Transverse colon (tissue), 4 donors: ENCODE results near the gene PEF1. TPM values are rescaled to one million over a fixed set of nuclear protein-coding genes. Genes with fewer than 3 reads are reported as not detected.
A peak's percentile ranks its signal among the peaks of the same experiment; 100 is the strongest.

Experiments
- DNase-seq: peaks from one replicate; pipeline ENCODE4 v3.0.0-alpha.2; 2019
- H3K27ac ChIP-seq, 4 donors: fragments of 200-600 bp; sonication (generic); 2 replicates each; pipeline ENCODE4 v1.5.1; 2016 to 2018; ENCODE audit warnings: inconsistent platforms in 4 of 4
- H3K27me3 ChIP-seq: fragments of 200-600 bp; sonication (generic); 2 replicates; pipeline ENCODE4 v1.5.1; 2017; ENCODE audit warnings: inconsistent platforms
- H3K36me3 ChIP-seq, 4 donors: fragments of 200-600 bp; sonication (generic); 2 replicates each; pipeline ENCODE4 v1.5.1; 2017 to 2019; ENCODE audit warnings: inconsistent platforms in 4 of 4
- H3K4me1 ChIP-seq, 4 donors: fragments of 200-600 bp; sonication (generic); 2 replicates each; pipeline ENCODE4 v1.5.1; 2017 to 2020; ENCODE audit warnings: inconsistent platforms in 4 of 4
- H3K4me3 ChIP-seq, 4 donors: fragments of 200-600 bp; sonication (generic); 1 replicate in 1 of 4; 2 replicates in 3 of 4; pipeline versions ENCODE4 v1.5.1 to v1.6.1; 2017 to 2019; ENCODE audit warnings: inconsistent platforms in 4 of 4
- H3K9me3 ChIP-seq, 2 donors: fragments of 200-600 bp; sonication (generic); 2 replicates each; pipeline ENCODE4 v1.5.1; 2017 to 2019; ENCODE audit warnings: inconsistent platforms in 2 of 2
- CTCF ChIP-seq, 5 experiments: fragments of 200-600 bp in 3 of 5; fragments of 450-650 bp in 2 of 5; sonication (generic) in 3 of 5; IDR thresholded peaks; 1 replicate in 2 of 5; 2 replicates in 3 of 5; pipeline ENCODE4 v1.5.1; 2016 to 2017; ENCODE audit warnings: antibody characterized with exemption in 5 of 5, inconsistent platforms in 3 of 5, mild to moderate bottlenecking in 2 of 5, moderate library complexity in 1 of 5
- EP300 ChIP-seq: sonication (generic); formaldehyde crosslinking; IDR thresholded peaks from one replicate; pipeline ENCODE4 v1.6.1; 2017; ENCODE audit warnings: antibody characterized with exemption, low read depth
- POLR2A ChIP-seq: fragments of 450-650 bp; IDR thresholded peaks from one replicate; pipeline ENCODE4 v1.6.1; 2016; ENCODE audit warnings: antibody characterized with exemption, mild to moderate bottlenecking, moderate library complexity
- POLR2AphosphoS5 ChIP-seq, 3 donors: sonication (generic); formaldehyde crosslinking; IDR thresholded peaks; one replicate each; pipeline ENCODE4 v1.6.1; 2016; ENCODE audit warnings: antibody characterized with exemption in 3 of 3
- WGBS, 2 donors: methylation state at CpG; one replicate each; pipeline ENCODE4 v1.1.5; 2018; ENCODE audit warnings: low coverage in 1 of 2; 5-methylcytosine and 5-hydroxymethylcytosine counted together
- in situ Hi-C, 4 donors: fragments of 200-750 bp; cut with MboI; loops; one replicate each; pipeline versions ENCODE4 v1.15.0 to v1.15.1; 2017; ENCODE audit warnings: low sequenced_read_pairs in 3 of 4, low pct_ligation_motif_present in 1 of 4, low pct_unique_long_range_greater_than_20kb in 1 of 4
- intact Hi-C: fragments of 100-400 bp; cut with DNase I; formaldehyde crosslinking; loops from one replicate; pipeline ENCODE4 v1.15.1; 2023; ENCODE audit warnings: low total_unique reads
- total RNA-seq, 4 donors: library from RNA; depleted of rRNA; stranded (reverse); fragments of >200 nt; gene quantifications; one replicate each; pipeline ENCODE4 v1.1.0, GENCODE V29; 2016

The PEF1 gene
- total RNA-seq, 4 donors from 2014 or later = 12.3 to 61.7 (median 49.9) TPM

GRCh38 chr1:31663622-31664452 lies 19.2 kb upstream of the PEF1 start:
- in situ Hi-C loops = loop anchor here (5.0 to 25.0 kb wide), 4 partner anchors 121 to 298 kb away; no protein-coding TSS in a partner anchor
- peaks cover 0 to 24% (median 18%) of the 10 kb centered on the region in 4 donors for H3K4me1 ChIP-seq
- peak; percentile 71 for DNase-seq
- no peaks in the 10 kb centered on the region for H3K9me3 ChIP-seq
- TF ChIP-seq POLR2A = no peak
- TF ChIP-seq CTCF (IDR thresholded peaks at IDR 0.05) = peak; percentile 91 to 97 (median 95)
- WGBS, 2 donors = 40 to 47% methylated on average over 8 to 9 of the region's 9 CpGs
- intact Hi-C loops = loop anchor here (2.0 to 10.0 kb wide), 2 partner anchors 81 to 125 kb away; no protein-coding TSS in a partner anchor
- H3K27me3 ChIP-seq = no peaks in the 10 kb centered on the region
- no peaks in the 10 kb centered on the region for H3K36me3 ChIP-seq
- no peak overlapping the region for H3K4me3 ChIP-seq
- no peak overlapping the region for H3K27ac ChIP-seq

DNA sequence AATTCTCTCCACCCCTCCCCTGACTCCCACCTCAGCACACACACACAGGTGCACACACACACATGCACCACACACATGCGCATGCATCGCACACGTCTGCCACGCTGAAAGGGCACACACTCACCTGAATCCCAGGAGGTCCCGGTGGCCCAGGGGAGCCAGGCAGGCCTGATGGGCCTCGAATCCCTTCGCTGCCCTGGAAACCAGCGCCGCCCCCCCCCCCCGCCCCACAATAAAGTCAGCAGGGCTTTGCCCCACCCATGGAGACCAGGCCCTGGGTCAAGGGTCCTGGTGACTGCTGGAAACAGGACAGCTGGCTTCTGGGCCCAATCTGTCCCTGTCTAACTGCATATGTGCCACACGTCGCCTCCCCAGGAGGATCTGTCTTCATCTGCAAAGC lies 17.8 kb upstream of the PEF1 start:
- intact Hi-C loops (loop anchor here (2.0 to 10.0 kb wide), 2 partner anchors 82 to 126 kb away; no protein-coding TSS in a partner anchor), in situ Hi-C loops (loop anchor here (5.0 to 25.0 kb wide), 4 partner anchors 122 to 300 kb away; no protein-coding TSS in a partner anchor)
- H3K36me3 ChIP-seq = no peaks in the 10 kb centered on the region
- H3K27me3 ChIP-seq = no peaks in the 10 kb centered on the region
- WGBS, 2 donors = 60% methylated on average over 11 of the region's 12 CpGs; no CpG with 5 or more reads in 1 of the 2 donors
- peaks cover 0 to 21% (median 17%) of the 10 kb centered on the region in 4 donors for H3K4me1 ChIP-seq
- no peak for DNase-seq
- H3K27ac ChIP-seq = no peak overlapping the region
- no peak overlapping the region for H3K4me3 ChIP-seq
- TF ChIP-seq CTCF (IDR thresholded peaks at IDR 0.05) = no peak
- no peak for TF ChIP-seq POLR2A
- no peak for TF ChIP-seq EP300
- TF ChIP-seq POLR2AphosphoS5 (IDR thresholded peaks at IDR 0.05) = no peak
- H3K9me3 ChIP-seq = no peaks in the 10 kb centered on the region

DNA sequence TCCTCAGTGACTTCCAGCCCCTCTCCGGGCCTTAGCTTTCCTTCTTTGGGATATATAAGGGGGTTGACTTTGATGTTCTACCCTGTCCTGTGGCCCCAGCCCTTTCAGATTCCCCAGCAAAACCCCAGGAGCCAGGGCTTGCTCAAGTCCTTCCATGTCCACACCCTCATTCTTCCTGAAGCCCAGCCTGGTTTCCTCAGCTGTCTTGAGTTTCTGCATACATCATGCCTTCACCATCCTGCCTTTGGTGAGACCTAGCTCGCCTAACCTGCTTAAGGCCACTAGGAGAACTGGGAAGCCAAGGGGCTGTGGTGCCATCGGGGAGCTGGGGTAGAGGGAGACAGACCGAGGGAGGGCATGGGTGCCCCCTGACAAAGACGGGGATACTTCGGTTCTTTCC lies 17.2 kb upstream of the PEF1 start:
- Histone ChIP-seq H3K9me3 (no peaks in the 10 kb centered on the region), H3K36me3 (no peaks in the 10 kb centered on the region), H3K27me3 (no peaks in the 10 kb centered on the region), H3K27ac (no peak overlapping the region), H3K4me3 (no peak overlapping the region), H3K4me1 (peaks cover 0 to 15% (median 11%) of the 10 kb centered on the region in 4 donors)
- 86 to 100% methylated on average over 2 to 6 of the region's 6 CpGs for WGBS, 2 donors
- DNase-seq = no peak
- intact Hi-C loops = loop anchor here (2.0 to 10.0 kb wide), 2 partner anchors 83 to 127 kb away; no protein-coding TSS in a partner anchor
- TF ChIP-seq CTCF (IDR thresholded peaks at IDR 0.05) = no peak
- TF ChIP-seq POLR2AphosphoS5 (IDR thresholded peaks at IDR 0.05) = no peak
- no peak for TF ChIP-seq POLR2A
- TF ChIP-seq EP300 = no peak
- in situ Hi-C loops = loop anchor here (5.0 to 25.0 kb wide), 4 partner anchors 123 to 300 kb away; no protein-coding TSS in a partner anchor

DNA sequence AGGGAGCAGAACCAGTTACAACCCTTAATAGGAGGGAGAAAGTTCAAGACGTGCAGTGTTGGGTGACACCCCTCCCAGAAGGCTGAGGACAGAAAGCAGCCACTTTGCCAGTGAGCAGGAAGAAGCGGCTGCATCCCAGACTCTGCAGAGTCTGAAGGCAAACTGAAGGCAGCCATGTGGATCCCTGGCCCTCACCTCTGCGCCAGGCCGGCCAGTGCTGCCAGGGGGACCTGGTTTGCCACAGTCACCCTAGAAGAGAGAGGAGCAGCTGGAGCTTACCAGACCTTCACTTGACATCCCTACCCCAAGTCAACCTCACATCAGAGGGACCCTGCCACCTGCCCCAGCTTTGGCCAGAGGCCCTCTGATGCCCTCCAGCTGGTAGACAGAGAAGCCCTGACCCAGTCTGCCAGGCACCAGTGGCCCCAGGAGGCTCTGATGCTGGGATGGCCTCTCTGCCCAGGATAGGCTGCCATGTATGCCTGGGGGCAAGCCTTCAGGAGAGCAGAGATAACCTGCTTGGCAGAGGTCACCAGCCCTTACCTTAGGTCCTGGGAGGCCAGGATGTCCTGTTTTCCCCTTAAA lies 16.3 kb upstream of the PEF1 start:
- no peak for DNase-seq
- WGBS, 2 donors = 79% methylated on average over 4 of the region's 4 CpGs; no CpG with 5 or more reads in 1 of the 2 donors
- Histone ChIP-seq H3K4me1 (peaks cover 0 to 6% (median 2%) of the 10 kb centered on the region in 4 donors), H3K27me3 (no peaks in the 10 kb centered on the region), H3K27ac (no peak overlapping the region), H3K36me3 (no peaks in the 10 kb centered on the region), H3K9me3 (no peaks in the 10 kb centered on the region), H3K4me3 (no peak overlapping the region)
- no peak for TF ChIP-seq POLR2A
- no peak for TF ChIP-seq EP300
- TF ChIP-seq POLR2AphosphoS5 (IDR thresholded peaks at IDR 0.05) = no peak
- no peak for TF ChIP-seq CTCF (IDR thresholded peaks at IDR 0.05)
- in situ Hi-C loops (loop anchor here (5.0 to 25.0 kb wide), 4 partner anchors 124 to 301 kb away; no protein-coding TSS in a partner anchor), intact Hi-C loops (loop anchor here (10.0 kb wide), 1 partner anchor 84 kb away; no protein-coding TSS in a partner anchor)
